Thyroid gland (tissue), 4 donors: ENCODE data around the gene TMEM256. TPM values are rescaled to one million over a fixed set of nuclear protein-coding genes. Genes with fewer than 3 reads are reported as not detected.

Experiments
- DNase-seq, 2 donors: peaks; one replicate each; pipeline ENCODE4 v3.0.0-alpha.2; 2019
- H3K27ac ChIP-seq, 3 donors: fragments of 200-600 bp; sonication (generic); 1 replicate in 2 of 3; 2 replicates in 1 of 3; pipeline ENCODE4 v1.5.1; 2016 to 2019; ENCODE audit warnings: mild to moderate bottlenecking in 1 of 3, moderate library complexity in 1 of 3
- H3K27me3 ChIP-seq: fragments of 200-600 bp; sonication (generic); one replicate; pipeline ENCODE4 v1.5.1; 2019
- H3K36me3 ChIP-seq, 2 donors: fragments of 200-600 bp; sonication (generic); one replicate each; pipeline ENCODE4 v1.5.1; 2016 to 2019
- H3K4me1 ChIP-seq, 2 donors: fragments of 200-600 bp; sonication (generic); one replicate each; pipeline ENCODE4 v1.5.1; 2017 to 2019
- H3K4me3 ChIP-seq, 3 donors: fragments of 200-600 bp; sonication (generic); replicated peaks in 1 of 3; 1 replicate in 2 of 3; 2 replicates in 1 of 3; pipeline ENCODE4 v1.5.1; 2016; ENCODE audit warnings: mild to moderate bottlenecking in 1 of 3
- H3K9me3 ChIP-seq: fragments of 200-600 bp; sonication (generic); one replicate; pipeline ENCODE4 v1.5.1; 2017
- POLR2A ChIP-seq, 2 donors: fragments of 450-650 bp; IDR thresholded peaks; one replicate each; pipeline ENCODE4 v1.6.1; 2017; ENCODE audit warnings: antibody characterized with exemption in 2 of 2, mild to moderate bottlenecking in 2 of 2, moderate library complexity in 1 of 2
- WGBS, 2 donors: methylation state at CpG; one replicate each; pipeline ENCODE4 v1.1.5; 2017; 5-methylcytosine and 5-hydroxymethylcytosine counted together
- intact Hi-C: fragments of 100-400 bp; cut with DNase I; formaldehyde crosslinking; loops from one replicate; pipeline ENCODE4 v1.15.1; 2023
- total RNA-seq, 4 donors: library from RNA; depleted of rRNA; stranded (reverse); fragments of >200 nt; gene quantifications; one replicate each; pipeline ENCODE4 v1.2.3, GENCODE V29; 2016
- TF ChIP-seq, protein P1 (sequence below), 6 experiments: fragments of 200-600 bp in 3 of 6; fragments of 450-650 bp in 3 of 6; sonication (generic) in 3 of 6; IDR thresholded peaks; one replicate each; pipeline ENCODE4 v1.5.1; 2016 to 2019; ENCODE audit warnings: antibody characterized with exemption in 6 of 6, mild to moderate bottlenecking in 2 of 6, inconsistent platforms in 1 of 6, moderate library complexity in 1 of 6

Gene TMEM256
- total RNA-seq, 4 donors from 2014 or later = 27.8 to 133 (median 35.2) TPM

DNA sequence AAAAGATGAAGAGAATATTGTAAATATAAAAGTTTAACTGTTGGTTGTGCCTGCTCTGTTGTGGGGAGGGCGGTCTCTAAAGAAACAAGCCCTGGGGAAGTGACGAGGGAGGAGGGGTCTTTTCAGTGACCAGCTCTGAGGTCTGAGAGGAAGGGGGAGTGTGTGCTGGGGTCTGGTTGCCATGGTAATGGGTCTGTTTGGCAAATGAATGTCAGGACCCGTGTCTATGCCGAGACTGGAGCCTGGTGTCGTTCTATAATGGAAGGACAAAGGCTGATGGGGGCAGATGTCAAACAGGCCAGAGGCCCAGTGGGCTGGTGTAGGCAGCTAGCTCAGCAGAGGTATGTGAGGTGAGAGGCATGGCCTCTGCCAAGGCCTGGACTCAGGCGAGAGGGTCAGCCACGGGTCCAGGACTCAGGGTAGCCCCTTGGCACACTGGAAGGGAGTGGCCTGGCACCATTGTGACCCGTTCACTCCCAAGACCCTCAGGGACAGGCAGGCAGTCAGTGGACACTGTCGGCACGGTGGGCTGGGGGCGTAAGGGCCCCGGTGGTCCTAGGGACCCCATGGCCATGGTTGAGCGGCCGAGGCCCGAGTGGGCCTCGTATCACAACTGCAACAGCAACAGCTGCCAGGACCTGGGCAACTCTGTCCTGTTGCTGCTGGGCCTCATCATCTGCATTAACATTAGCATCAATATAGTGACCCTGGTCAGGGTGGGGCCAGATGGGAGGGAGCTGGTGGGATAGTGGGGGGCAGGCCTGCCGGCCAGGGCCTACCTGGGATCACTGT is 16.1 kb upstream of the TMEM256 start, which contains the start of gene SPEM1:
Gene SPEM1 (plus strand): TSS at position 506 of the 792 bp plus-strand sequence. CDS start 61 bp downstream, at position 567.
- intact Hi-C loops = loop anchor here (5.0 kb wide), 1 partner anchor 58 kb away; no protein-coding TSS in a partner anchor
- H3K4me1 ChIP-seq = no peaks in the 10 kb centered on the region
- TF ChIP-seq, protein P1, sequence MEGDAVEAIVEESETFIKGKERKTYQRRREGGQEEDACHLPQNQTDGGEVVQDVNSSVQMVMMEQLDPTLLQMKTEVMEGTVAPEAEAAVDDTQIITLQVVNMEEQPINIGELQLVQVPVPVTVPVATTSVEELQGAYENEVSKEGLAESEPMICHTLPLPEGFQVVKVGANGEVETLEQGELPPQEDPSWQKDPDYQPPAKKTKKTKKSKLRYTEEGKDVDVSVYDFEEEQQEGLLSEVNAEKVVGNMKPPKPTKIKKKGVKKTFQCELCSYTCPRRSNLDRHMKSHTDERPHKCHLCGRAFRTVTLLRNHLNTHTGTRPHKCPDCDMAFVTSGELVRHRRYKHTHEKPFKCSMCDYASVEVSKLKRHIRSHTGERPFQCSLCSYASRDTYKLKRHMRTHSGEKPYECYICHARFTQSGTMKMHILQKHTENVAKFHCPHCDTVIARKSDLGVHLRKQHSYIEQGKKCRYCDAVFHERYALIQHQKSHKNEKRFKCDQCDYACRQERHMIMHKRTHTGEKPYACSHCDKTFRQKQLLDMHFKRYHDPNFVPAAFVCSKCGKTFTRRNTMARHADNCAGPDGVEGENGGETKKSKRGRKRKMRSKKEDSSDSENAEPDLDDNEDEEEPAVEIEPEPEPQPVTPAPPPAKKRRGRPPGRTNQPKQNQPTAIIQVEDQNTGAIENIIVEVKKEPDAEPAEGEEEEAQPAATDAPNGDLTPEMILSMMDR (IDR thresholded peaks at IDR 0.05) = no peak
- no peak for TF ChIP-seq POLR2A (IDR thresholded peaks at IDR 0.05)

DNA sequence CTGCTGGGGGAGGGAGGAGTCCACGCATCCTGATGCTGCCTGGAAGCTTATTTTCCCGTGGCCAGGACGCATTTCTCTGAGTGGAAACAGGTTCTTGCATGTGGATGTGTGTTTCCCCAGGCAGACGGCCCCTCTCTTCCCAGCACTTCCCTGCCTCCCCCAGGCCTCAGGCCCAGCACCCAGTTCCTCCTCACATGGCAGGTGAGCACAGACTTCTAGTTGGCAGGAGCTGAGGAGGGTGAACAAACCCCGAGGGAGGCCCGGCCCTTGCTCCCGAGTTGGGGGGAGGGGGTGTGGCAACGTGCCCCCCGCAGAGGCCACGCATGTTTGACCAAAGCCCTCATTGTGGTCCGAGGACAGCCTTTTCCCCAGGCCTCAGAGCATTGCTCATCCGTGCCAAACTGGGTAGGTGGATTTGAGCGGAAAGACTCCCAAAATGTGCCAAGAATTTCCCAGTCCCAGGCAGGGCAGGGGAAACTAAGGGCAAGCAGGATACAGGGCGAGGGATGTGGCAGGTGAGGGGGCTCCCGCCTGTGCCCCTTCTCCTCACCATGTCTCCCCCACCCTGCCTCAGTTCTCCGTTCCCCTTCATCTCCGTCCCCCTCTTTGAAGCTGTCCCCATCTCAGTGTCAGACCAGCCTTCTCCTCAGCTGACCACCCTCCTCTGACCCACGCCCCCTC is 14.7 kb upstream of the TMEM256 start:
- Histone ChIP-seq H3K4me3 (no peak overlapping the region), H3K27ac (no peak overlapping the region), H3K4me1 (no peaks in the 10 kb centered on the region), H3K27me3 (no peaks in the 10 kb centered on the region), H3K36me3 (no peaks in the 10 kb centered on the region), H3K9me3 (no peaks in the 10 kb centered on the region)
- TF ChIP-seq, protein P1 (IDR thresholded peaks at IDR 0.05) = no peak
- no peak for TF ChIP-seq POLR2A (IDR thresholded peaks at IDR 0.05)
- WGBS, 2 donors = 66 to 68% methylated on average over 16 to 18 of the region's 18 CpGs
- DNase-seq = no peak
- intact Hi-C loops = no loop called here

More for the DNA sequence above, 16.1 kb upstream of the TMEM256 start, which contains the start of gene SPEM1:
- DNase-seq = no peak
- Histone ChIP-seq H3K9me3 (no peaks in the 10 kb centered on the region), H3K36me3 (no peaks in the 10 kb centered on the region), H3K4me3 (no peak within 1 kb of the TSS), H3K27ac (no peak within 1 kb of the TSS), H3K27me3 (no peaks in the 10 kb centered on the region)
- 67 to 71% methylated on average over 11 to 13 of the region's 17 CpGs for WGBS, 2 donors

DNA sequence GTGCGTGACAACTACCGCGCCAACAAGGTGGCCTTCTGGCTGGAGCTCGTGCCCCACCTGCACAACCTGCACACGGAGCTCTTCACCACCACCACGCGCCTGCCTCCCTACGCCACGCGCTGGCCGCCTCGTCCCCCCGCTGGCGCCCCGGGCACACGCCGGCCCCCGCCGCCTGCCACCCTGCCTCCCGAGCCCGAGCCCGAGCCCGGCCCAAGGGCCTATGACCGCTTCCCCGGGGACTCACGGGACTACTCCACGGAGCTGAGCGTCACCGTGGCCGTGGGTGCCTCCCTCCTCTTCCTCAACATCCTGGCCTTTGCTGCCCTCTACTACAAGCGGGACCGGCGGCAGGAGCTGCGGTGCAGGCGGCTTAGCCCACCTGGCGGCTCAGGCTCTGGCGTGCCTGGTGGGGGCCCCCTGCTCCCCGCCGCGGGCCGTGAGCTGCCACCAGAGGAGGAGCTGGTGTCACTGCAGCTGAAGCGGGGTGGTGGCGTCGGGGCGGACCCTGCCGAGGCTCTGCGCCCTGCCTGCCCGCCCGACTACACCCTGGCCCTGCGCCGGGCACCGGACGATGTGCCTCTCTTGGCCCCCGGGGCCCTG is 13.3 kb upstream of the TMEM256 start:
- Histone ChIP-seq H3K4me1 (no peaks in the 10 kb centered on the region), H3K4me3 (no peak overlapping the region), H3K27me3 (no peaks in the 10 kb centered on the region), H3K27ac (no peak overlapping the region), H3K36me3 (no peaks in the 10 kb centered on the region), H3K9me3 (no peaks in the 10 kb centered on the region)
- no peak for DNase-seq
- WGBS, 2 donors = 95 to 96% methylated on average over 37 to 54 of the region's 54 CpGs
- TF ChIP-seq, protein P1 (IDR thresholded peaks at IDR 0.05) = no peak
- no peak for TF ChIP-seq POLR2A (IDR thresholded peaks at IDR 0.05)
- intact Hi-C loops = no loop called here

DNA sequence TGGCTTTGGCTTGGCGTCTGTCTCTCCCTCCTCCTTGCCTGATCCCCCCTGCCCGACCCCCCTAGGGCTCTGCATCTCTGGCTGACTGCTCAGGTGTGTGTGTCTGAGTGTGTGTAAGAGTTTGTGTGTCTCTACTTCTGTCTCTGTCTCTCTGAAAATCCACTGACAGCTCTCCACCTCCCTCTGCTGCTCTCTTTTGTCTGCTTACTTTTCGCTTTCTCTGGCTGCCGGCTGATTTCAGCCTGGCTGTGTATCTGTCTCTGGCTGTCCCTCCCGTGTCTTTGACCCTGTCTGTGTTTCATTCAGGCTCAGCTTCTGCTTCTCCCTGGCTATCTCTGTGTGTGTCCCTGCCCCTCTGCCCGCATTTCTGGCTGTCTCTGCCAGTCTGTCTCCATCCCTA is 12.4 kb upstream of the TMEM256 start:
- TF ChIP-seq, protein P1 (IDR thresholded peaks at IDR 0.05) = no peak
- TF ChIP-seq POLR2A (IDR thresholded peaks at IDR 0.05) = no peak
- Histone ChIP-seq H3K9me3 (no peaks in the 10 kb centered on the region), H3K4me1 (no peaks in the 10 kb centered on the region), H3K4me3 (no peak overlapping the region), H3K27me3 (no peaks in the 10 kb centered on the region), H3K27ac (no peak overlapping the region), H3K36me3 (no peaks in the 10 kb centered on the region)
- DNase-seq = no peak
- intact Hi-C loops = no loop called here
- 74 to 88% methylated on average over 6 of the region's 6 CpGs for WGBS, 2 donors
